HG02759 (cell line): ENCODE results near the gene IFI27L2.

ENCODE experiments used
- ATAC-seq: cut with Tn5 transposase; IDR thresholded peaks from one replicate; pipeline ENCODE4 v1.9.1; 2021; ENCODE audit warnings: mild to moderate bottlenecking, moderate library complexity; ENCODE audit not compliant: unreplicated experiment

IFI27L2 gene

GRCh38 chr14:94153750-94154342, 24.4 kb upstream of the IFI27L2 start:
- ATAC-seq, result no peak

DNA sequence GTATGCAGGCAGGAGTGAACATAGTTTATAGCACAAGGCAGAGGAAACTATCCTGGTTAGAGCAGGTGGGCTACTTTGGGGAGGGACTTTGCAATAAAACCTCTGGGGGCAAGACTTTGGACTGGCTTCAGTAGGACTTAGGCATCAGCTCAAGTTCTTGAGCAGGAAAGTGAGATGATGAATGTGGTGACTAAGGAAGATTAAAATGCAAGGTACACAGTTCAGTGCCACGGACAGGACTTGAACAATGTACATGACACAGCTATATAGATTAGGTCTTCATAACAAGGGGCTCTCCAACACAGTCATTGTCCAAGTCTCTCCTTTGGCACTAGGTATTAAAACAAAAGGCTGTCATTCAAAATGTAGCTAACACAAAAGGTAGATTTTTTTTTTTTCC, 23.3 kb upstream of the IFI27L2 start:
- no peak for ATAC-seq

DNA sequence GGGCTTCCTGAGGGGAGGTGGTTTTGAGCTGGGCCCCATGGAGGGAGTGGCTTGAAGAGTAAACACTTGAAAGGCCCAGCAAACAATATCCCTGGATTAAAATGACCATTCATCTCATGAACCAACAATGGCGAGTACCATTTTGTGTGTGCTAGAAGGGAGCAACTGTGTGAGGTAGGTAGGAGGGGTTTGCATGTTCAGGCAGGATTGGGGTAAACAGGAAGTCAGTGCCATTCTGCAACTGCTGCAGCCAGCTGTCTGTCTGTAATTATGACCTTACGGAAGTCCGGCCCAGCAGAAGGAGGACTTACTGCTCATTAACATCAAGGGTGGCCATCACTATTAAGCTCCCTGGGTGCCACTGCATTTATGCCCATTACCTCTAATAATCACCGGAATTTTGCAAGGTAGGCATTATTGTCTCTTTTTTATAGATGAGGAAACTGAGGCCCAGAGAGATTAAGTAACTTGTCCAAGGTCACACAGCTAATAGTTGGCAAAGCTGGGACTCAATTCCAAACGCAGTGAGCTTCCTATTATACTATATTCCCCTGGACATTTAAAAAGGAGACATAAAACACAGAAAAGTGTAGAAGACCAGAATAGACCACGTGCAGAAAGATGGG, 16.6 kb upstream of the IFI27L2 start:
- no peak for ATAC-seq

- no peak for ATAC-seq
These were observed 15.4 kb upstream of the IFI27L2 start for GRCh38 chr14:94144765-94145164.

DNA sequence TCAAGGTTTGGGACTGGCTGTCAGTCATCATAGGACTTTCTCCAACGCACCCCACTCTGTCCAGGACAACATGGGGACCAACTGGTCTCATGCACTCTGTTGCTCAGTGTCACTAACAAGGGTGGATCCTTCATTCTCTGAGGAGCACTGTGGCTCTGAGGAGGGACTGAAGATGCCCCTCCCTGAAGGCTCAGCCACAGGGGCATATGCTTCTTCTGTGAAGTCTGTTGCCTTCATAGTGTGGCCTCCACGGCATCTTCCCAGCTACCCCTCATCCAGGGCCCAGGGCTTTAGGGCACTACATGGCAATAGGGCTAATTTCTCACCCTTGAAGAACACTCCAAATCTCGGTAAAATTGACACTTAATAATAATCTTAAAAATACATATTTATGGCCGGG, 14.3 kb upstream of the IFI27L2 start:
- no peak for ATAC-seq

- no peak for ATAC-seq
These were observed 13.8 kb upstream of the IFI27L2 start for GRCh38 chr14:94143239-94143638.

DNA sequence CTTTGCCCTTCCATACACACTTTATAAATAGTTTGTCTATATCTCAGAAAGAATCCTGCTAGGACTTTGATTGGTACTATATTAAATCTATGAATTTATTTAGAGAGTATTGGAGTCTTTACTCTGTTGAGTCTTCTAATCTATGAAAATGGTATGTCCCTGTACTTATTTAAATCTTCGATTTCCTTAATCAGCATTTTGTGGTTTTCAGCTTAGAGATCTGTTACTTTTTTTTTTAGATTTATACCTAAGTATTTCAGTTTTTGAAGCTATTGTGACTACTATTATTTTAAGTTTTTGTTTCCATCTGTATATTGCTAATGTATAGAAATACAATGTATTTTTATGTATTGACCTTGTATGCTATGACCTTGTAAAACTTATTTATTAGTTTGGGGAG, 13.4 kb upstream of the IFI27L2 start:
- no peak for ATAC-seq

- ATAC-seq, result no peak
These were observed 12.8 kb upstream of the IFI27L2 start for GRCh38 chr14:94142247-94142646.

DNA sequence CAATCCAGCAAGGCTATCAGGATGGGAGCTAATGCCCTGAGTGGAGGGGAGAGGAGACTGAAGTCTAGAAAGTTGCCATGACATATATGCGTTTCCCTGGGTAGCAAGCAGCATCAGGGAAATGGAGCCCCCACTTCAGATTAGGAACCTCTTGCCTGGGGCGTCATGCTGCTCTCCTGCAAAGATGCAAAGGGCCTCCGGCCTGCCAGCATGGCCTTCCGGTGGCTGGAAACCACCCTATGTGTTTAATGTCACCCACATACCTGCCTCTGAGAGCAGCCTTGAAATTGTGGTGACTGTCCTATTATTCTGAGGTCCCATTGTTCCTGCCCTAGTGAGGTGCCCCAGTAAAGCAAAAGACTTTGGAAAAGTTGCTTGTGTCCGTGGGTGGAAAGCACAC, 10.0 kb upstream of the IFI27L2 start:
- ATAC-seq, result no peak

GRCh38 chr14:94139006-94139405, 9.6 kb upstream of the IFI27L2 start:
- no peak for ATAC-seq

- no peak for ATAC-seq
These were observed 8.8 kb upstream of the IFI27L2 start for GRCh38 chr14:94138251-94138650.

- peak; percentile 64 for ATAC-seq
These were observed 7.3 kb upstream of the IFI27L2 start for GRCh38 chr14:94136575-94137331.

GRCh38 chr14:94135476-94135875, 6.1 kb upstream of the IFI27L2 start:
- no peak for ATAC-seq

GRCh38 chr14:94132285-94132887, 3.0 kb upstream of the IFI27L2 start:
- no peak for ATAC-seq

GRCh38 chr14:94129758-94130414, 482 bp upstream of the IFI27L2 start:
- ATAC-seq, result no peak

- no peak for ATAC-seq
These were observed 1.1 kb downstream of the IFI27L2 start for GRCh38 chr14:94128216-94128839.

- no peak for ATAC-seq
These were observed 2.1 kb downstream of the IFI27L2 start for GRCh38 chr14:94127330-94127729.

DNA sequence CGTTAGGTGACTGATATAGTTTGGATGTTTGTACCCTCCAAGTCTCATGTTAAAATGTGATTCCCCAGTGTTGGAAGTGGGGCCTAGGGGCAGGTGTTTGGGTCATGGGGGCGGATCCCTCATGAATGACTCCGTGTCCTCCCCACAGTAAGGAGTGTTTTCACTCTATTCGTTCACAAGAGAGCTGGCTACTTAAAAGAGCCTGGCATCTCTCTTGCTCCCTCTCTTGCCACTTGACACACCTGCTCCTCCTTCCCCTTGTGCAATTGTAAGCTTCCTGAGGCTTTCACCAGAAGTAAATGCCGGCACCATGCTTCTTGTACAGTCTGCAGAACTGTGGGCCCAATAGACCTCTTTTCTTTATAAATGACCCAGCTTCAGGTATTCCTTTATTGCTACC, 2.6 kb downstream of the IFI27L2 start:
- no peak for ATAC-seq

- no peak for ATAC-seq
These were observed 3.1 kb downstream of the IFI27L2 start for GRCh38 chr14:94126419-94126677.

- ATAC-seq, result no peak
These were observed 3.6 kb downstream of the IFI27L2 start for GRCh38 chr14:94125659-94126418.
